HepG2 (cell line): ENCODE data around the gene EPB41L1. TPM values are rescaled to one million over a fixed set of nuclear protein-coding genes. Genes with fewer than 3 reads are reported as not detected.
A peak's percentile ranks its signal among the peaks of the same experiment; 100 is the strongest.

ENCODE experiments used
- FIP1L1 ChIP-seq: fragments of 200-400 bp; formaldehyde crosslinking; IDR thresholded peaks from 2 replicates; pipeline ENCODE4 v1.6.1; 2018; ENCODE audit warnings: low read depth, mild to moderate bottlenecking, low read length, moderate library complexity, borderline replicate concordance; ENCODE audit not compliant: insufficient read depth
- HNRNPH1 ChIP-seq: fragments of 200-400 bp; formaldehyde crosslinking; optimal IDR thresholded peaks from 2 replicates; pipeline ENCODE3; 2017; ENCODE audit warnings: mild to moderate bottlenecking, low read depth, low read length
- KLF11 ChIP-seq: IDR thresholded peaks from 2 replicates; pipeline ENCODE4 v1.6.1; 2016; ENCODE audit warnings: missing compliant biosample characterization
- KLF13 ChIP-seq: sonication (generic); formaldehyde crosslinking; IDR thresholded peaks from 2 replicates; pipeline ENCODE4 v1.4.0; 2020; ENCODE audit warnings: mild to moderate bottlenecking, missing genetic modification reagents
- MYC ChIP-seq: sonication (generic); formaldehyde crosslinking; IDR thresholded peaks from 2 replicates; pipeline ENCODE4 v1.9.0; 2021; ENCODE audit warnings: missing genetic modification reagents, borderline replicate concordance
- NFKB2 ChIP-seq: sonication (generic); formaldehyde crosslinking; IDR thresholded peaks from 2 replicates; pipeline ENCODE4 v1.4.0; 2020; ENCODE audit warnings: missing genetic modification reagents, borderline replicate concordance
- PBX2 ChIP-seq: IDR thresholded peaks from 2 replicates; pipeline ENCODE4 v1.6.1; 2016; ENCODE audit warnings: control low read depth
- ZBTB33 ChIP-seq: sonication (generic); formaldehyde crosslinking; IDR thresholded peaks from 2 replicates; pipeline ENCODE4 v1.4.0; 2020; ENCODE audit warnings: missing genetic modification reagents
- ZBTB44 ChIP-seq: sonication (generic); formaldehyde crosslinking; IDR thresholded peaks from 2 replicates; pipeline ENCODE4 v1.4.0; 2020; ENCODE audit warnings: missing genetic modification reagents
- ZC3H13 ChIP-seq: sonication (generic); formaldehyde crosslinking; IDR thresholded peaks from 2 replicates; pipeline ENCODE4 v1.8.1; 2023; ENCODE audit warnings: mild to moderate bottlenecking, missing genetic modification reagents, moderate library complexity
- ZNF292 ChIP-seq: sonication (generic); formaldehyde crosslinking; IDR thresholded peaks from 2 replicates; pipeline ENCODE4 v1.8.1; 2022; ENCODE audit warnings: mild to moderate bottlenecking, low read depth, missing genetic modification reagents, borderline replicate concordance
- ZNF691 ChIP-seq: sonication (generic); formaldehyde crosslinking; IDR thresholded peaks from 2 replicates; pipeline ENCODE4 v1.4.0; 2020; ENCODE audit warnings: missing genetic modification reagents, low read depth, mild to moderate bottlenecking, borderline replicate concordance
- polyA plus RNA-seq, 8 experiments: library from polyadenylated mRNA; depleted of rRNA in 3 of 8; stranded (reverse) in 7 of 8; unstranded in 1 of 8; fragments of >200 nt; fragmentation: Illumina TruSeq in 4 of 8; extraction: Trizol in 4 of 8; gene quantifications; 2 replicates each; pipeline versions ENCODE4 v1.2.1 to v1.2.3, GENCODE V29; 2011 to 2016; ENCODE audit warnings: low read depth in 4 of 8, missing spikeins in 1 of 8, mixed read lengths in 1 of 8; ENCODE audit not compliant: insufficient read depth in 1 of 8
- total RNA-seq, 5 experiments: library from RNA; depleted of rRNA; stranded (reverse); fragments of >200 nt; fragmentation: Illumina TruSeq; extraction: Trizol; gene quantifications; 2 replicates each; pipeline ENCODE4 v1.2.3, GENCODE V29; 2016; ENCODE audit warnings: low read depth in 1 of 5

EPB41L1 gene
- total and polyA plus RNA-seq, 2 of the 13 experiments (the other 11 are each of a cell fraction or from before 2014, with no cell fraction given), result 16.7 to 39.0 TPM

- TF ChIP-seq PBX2 (CRISPR knock-in tag), result no peak
- TF ChIP-seq KLF13 (CRISPR knock-in tag), result no peak
- TF ChIP-seq ZNF292 (CRISPR knock-in tag), result no peak
- TF ChIP-seq HNRNPH1, result no peak
- TF ChIP-seq ZBTB33 (CRISPR knock-in tag), result peak; percentile 73; the same call in 1 of the 2 replicates
- TF ChIP-seq ZC3H13 (CRISPR knock-in tag), result no peak
- no peak for TF ChIP-seq KLF11 (CRISPR knock-in tag)
- no peak for TF ChIP-seq ZBTB44
- TF ChIP-seq MYC (CRISPR knock-in tag), result no peak
- TF ChIP-seq ZNF691 (CRISPR knock-in tag), result 0 out of 2 replicates have a peak, but pooled peaks have one; percentile 91
- TF ChIP-seq NFKB2 (CRISPR knock-in tag), result no peak
- no peak for TF ChIP-seq FIP1L1
- TF ChIP-seq, all 625 proteins: peak for 5
Measured at GRCh38 chr20:36158160-36158741, 3.7 kb downstream of the EPB41L1 start (continued).
